RPMI8226 (cell line): ENCODE data around the gene ABTB2.
A peak's percentile ranks its signal among the peaks of the same experiment; 100 is the strongest.

Experiments
- DNase-seq: peaks from one replicate; pipeline ENCODE4 v3.0.0-alpha.2; 2015

Gene ABTB2

GRCh38 chr11:34205326-34206035 is 152.3 kb downstream of the ABTB2 start:
- DNase-seq = no peak

- no peak for DNase-seq
Observed at GRCh38 chr11:34204396-34205279, 153.2 kb downstream of the ABTB2 start.

- DNase-seq = no peak
Observed at GRCh38 chr11:34203377-34203871, 154.4 kb downstream of the ABTB2 start.

GRCh38 chr11:34201129-34201528 is 156.7 kb downstream of the ABTB2 start:
- no peak for DNase-seq

- no peak for DNase-seq
Observed at GRCh38 chr11:34199525-34199924, 158.3 kb downstream of the ABTB2 start.

GRCh38 chr11:34198523-34198922 is 159.3 kb downstream of the ABTB2 start:
- DNase-seq = no peak

- no peak for DNase-seq
Observed at GRCh38 chr11:34197256-34197655, 160.6 kb downstream of the ABTB2 start.

GRCh38 chr11:34194576-34195335 is 163.1 kb downstream of the ABTB2 start:
- DNase-seq = no peak

- peak; percentile 11 for DNase-seq
Observed at GRCh38 chr11:34192481-34193401, 165.1 kb downstream of the ABTB2 start.

GRCh38 chr11:34191578-34191977 is 166.2 kb downstream of the ABTB2 start:
- DNase-seq = no peak

- no peak for DNase-seq
Observed at GRCh38 chr11:34190192-34191139, 167.3 kb downstream of the ABTB2 start.

GRCh38 chr11:34189191-34189590 is 168.6 kb downstream of the ABTB2 start:
- DNase-seq = no peak

- DNase-seq = no peak
Observed at GRCh38 chr11:34188181-34188580, 169.6 kb downstream of the ABTB2 start.

GRCh38 chr11:34185926-34186841 is 171.6 kb downstream of the ABTB2 start:
- DNase-seq = no peak

GRCh38 chr11:34184505-34185015 is 173.2 kb downstream of the ABTB2 start:
- DNase-seq = no peak

GRCh38 chr11:34183848-34184391 is 173.9 kb downstream of the ABTB2 start:
- DNase-seq = no peak

GRCh38 chr11:34182921-34183685 is 174.7 kb downstream of the ABTB2 start:
- no peak for DNase-seq

- no peak for DNase-seq
Observed at GRCh38 chr11:34182425-34182824, 175.4 kb downstream of the ABTB2 start.
